ENCODE measurements around the gene SPDYE3.

DNA sequence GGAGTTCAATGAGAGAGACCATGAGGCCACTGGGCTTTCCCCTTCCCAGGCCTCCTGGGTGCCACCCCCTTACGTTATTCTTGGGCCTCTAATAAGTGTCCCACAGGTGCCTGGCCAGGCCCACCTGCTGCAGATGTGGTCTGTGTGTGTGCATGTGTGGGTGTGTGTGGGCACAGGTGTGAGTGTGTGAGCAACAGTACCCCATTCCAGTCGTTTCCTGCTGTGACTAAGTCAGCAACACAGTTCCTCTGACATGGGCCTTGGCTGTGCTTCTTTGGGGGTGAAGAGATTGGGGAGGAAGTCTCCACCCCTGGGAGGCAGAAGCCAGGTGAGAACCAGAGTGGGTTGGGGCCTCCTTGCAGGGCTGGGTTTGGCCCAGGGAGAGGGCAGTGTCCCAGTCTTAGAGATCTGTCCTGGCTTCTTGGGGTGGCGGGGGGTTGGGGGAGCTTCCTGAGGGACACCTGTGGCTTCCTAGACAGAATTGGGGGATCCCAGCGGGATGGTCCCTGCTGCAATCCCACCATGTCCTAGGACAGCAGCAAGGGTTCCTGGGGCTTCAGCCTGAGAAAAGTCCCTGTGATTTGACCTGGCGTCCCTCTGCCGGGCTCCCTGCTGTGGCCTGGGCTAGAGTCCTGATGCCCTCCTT is 46.3 kb downstream of the SPDYE3 start:
- TF ChIP-seq, protein P1, sequence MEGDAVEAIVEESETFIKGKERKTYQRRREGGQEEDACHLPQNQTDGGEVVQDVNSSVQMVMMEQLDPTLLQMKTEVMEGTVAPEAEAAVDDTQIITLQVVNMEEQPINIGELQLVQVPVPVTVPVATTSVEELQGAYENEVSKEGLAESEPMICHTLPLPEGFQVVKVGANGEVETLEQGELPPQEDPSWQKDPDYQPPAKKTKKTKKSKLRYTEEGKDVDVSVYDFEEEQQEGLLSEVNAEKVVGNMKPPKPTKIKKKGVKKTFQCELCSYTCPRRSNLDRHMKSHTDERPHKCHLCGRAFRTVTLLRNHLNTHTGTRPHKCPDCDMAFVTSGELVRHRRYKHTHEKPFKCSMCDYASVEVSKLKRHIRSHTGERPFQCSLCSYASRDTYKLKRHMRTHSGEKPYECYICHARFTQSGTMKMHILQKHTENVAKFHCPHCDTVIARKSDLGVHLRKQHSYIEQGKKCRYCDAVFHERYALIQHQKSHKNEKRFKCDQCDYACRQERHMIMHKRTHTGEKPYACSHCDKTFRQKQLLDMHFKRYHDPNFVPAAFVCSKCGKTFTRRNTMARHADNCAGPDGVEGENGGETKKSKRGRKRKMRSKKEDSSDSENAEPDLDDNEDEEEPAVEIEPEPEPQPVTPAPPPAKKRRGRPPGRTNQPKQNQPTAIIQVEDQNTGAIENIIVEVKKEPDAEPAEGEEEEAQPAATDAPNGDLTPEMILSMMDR (IDR thresholded peaks at IDR 0.05; ENCODE audit: low read depth, low read length, poor library complexity, severe bottlenecking), result no peak
- TF ChIP-seq EZH2phosphoT487 (IDR thresholded peaks at IDR 0.05; ENCODE audit: borderline replicate concordance, low read length), result no peak

Measured in DOHH2 (cell line).